Measurements from ENCODE around the gene OTUD5. TPM values are rescaled to one million over a fixed set of nuclear protein-coding genes. Genes with fewer than 3 reads are reported as not detected.
"Not testable (repeated sequence)": the region's sequence is repeated elsewhere in the genome, so short reads cannot be mapped to it uniquely, and the experiment has no call there.

Gene OTUD5, protein sequence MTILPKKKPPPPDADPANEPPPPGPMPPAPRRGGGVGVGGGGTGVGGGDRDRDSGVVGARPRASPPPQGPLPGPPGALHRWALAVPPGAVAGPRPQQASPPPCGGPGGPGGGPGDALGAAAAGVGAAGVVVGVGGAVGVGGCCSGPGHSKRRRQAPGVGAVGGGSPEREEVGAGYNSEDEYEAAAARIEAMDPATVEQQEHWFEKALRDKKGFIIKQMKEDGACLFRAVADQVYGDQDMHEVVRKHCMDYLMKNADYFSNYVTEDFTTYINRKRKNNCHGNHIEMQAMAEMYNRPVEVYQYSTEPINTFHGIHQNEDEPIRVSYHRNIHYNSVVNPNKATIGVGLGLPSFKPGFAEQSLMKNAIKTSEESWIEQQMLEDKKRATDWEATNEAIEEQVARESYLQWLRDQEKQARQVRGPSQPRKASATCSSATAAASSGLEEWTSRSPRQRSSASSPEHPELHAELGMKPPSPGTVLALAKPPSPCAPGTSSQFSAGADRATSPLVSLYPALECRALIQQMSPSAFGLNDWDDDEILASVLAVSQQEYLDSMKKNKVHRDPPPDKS
- 55.5 TPM for total RNA-seq

DNA sequence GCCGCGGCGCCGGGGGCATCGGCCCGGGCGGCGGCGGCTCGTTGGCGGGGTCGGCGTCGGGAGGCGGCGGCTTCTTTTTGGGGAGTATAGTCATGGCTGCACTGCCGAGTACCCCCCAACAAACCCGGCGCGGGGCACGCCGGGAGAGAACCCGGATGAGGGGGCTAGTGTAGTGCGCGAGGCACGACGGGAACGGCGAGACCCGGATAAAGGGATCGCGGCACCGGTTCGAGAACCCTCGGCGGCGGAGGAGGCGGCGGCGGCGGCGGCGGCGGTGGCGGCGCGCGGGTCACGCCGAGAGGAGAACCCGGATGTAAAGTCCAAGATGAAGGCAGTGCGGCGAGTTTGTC lies at the start of gene OTUD5:
OTUD5 (minus strand) TSS at position 131 of the 350 bp plus-strand sequence; CDS start at position 94, 37 bp downstream.
- no peak for DNase-seq (ENCODE audit: low read depth in 2 of 3, low spot score in 2 of 3)

- DNase-seq (ENCODE audit: low read depth in 2 of 3, low spot score in 2 of 3) = no peak
Measured at GRCh38 chrX:49003696-49004095, 46.3 kb upstream of the OTUD5 start.

GRCh38 chrX:49002091-49002935 lies 44.9 kb upstream of the OTUD5 start, which contains the start of gene GRIPAP1:
GRIPAP1 (minus strand) TSS chrX:49002264; CDS start chrX:49002229, 35 bp downstream.
- peak; percentile 82 to 95 (median 90) for DNase-seq (ENCODE audit: low read depth in 2 of 3, low spot score in 2 of 3)

- DNase-seq (ENCODE audit: low read depth in 2 of 3, low spot score in 2 of 3) = peak in 2 of 3 donors; percentile 84 to 90
Measured at GRCh38 chrX:49001521-49002090, 44.2 kb upstream of the OTUD5 start.

DNA sequence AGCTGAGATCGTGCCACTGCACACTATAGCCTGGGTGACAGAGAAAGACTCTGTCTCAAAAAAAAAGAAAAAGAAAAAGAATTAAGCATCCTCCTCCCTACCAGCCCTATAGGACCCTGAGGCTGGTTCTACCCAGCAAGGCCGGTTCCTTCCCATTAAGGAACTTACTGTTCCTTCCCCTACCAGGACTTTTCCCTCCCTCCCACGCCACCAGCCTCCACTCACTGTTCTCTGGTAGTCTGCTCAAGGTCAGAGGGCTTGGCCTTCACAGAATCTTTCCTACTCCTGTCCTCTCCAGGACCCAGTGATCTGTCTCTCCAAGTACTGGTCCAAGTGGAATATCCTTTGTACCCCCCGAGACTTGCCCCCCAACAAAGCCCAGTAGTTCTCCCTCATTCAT lies 43.2 kb upstream of the OTUD5 start:
- DNase-seq (ENCODE audit: low read depth in 2 of 3, low spot score in 2 of 3) = no peak

GRCh38 chrX:48999030-48999429 lies 41.6 kb upstream of the OTUD5 start:
- DNase-seq (ENCODE audit: low read depth in 2 of 3, low spot score in 2 of 3) = no peak

- no peak for DNase-seq (ENCODE audit: low read depth in 2 of 3, low spot score in 2 of 3)
Measured at GRCh38 chrX:48998391-48998790, 41.0 kb upstream of the OTUD5 start.

- no peak for DNase-seq (ENCODE audit: low read depth in 2 of 3, low spot score in 2 of 3)
Measured at GRCh38 chrX:48997865-48998264, 40.5 kb upstream of the OTUD5 start.

GRCh38 chrX:48997455-48997854 lies 40.0 kb upstream of the OTUD5 start:
- DNase-seq (ENCODE audit: low read depth in 2 of 3, low spot score in 2 of 3) = no peak

GRCh38 chrX:48996969-48997368 lies 39.6 kb upstream of the OTUD5 start:
- DNase-seq (ENCODE audit: low read depth in 2 of 3, low spot score in 2 of 3) = no peak

- no peak for DNase-seq (ENCODE audit: low read depth in 2 of 3, low spot score in 2 of 3)
Measured at GRCh38 chrX:48992341-48992740, 34.9 kb upstream of the OTUD5 start.

DNA sequence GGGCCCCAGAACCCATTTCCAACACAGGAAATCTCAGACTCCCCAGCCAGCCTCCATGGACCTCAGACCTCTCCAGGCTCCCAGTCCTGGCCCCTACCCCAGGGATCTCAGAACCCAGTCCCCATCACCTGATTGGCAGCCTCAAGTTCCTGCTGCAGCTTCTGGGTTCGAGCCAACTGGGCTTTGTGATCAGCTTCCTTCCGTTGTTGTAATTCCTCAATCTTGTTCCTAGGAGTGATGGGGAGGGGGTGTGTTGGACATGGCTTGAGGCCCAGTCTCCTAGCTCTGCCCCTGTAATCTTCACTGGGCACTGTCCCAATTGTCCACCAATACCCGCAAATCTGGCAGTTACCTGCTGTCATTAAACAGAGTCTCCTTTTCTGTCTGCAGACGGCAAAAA lies 32.1 kb upstream of the OTUD5 start:
- no peak for DNase-seq (ENCODE audit: low read depth in 2 of 3, low spot score in 2 of 3)

DNA sequence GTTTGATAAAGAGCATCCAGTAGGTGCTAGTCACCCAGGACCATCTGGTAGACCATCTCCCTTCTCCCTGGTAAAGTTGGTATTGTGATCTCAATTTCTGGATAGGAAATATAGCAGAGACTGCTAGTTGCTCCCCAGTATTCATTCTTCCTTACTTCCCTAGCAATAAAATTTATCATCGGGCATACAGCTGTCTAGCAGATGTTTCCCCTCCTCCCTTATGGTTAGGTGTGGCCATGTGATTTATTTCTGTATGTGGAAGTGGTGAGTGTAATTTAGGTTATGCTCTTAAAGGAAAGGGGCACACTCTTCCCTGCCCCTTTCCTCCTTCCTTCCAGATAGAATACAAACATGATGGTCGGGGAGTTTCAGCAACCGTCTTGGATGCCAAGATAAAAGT lies 26.5 kb upstream of the OTUD5 start:
- DNase-seq (ENCODE audit: low read depth in 2 of 3, low spot score in 2 of 3) = no peak

DNA sequence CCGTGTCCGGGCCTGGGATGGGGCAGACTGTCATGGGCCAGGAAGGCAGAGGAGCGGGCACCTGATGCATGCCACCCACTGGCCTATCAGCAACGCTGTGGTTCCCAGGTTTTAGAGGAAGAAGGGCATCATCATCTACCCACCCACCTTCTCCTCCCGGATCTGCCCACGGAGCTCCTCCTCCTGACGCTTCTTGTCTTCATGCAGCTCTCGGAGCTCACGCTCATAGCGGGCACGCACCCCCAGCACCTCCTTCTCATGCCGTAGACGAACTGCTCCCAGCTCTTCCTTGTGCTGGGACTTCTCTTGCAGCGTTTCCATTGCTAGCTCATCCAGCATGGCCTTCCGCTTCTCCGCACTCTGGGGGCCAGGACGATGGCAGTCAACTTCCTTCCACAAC lies 25.7 kb upstream of the OTUD5 start:
- no peak for DNase-seq (ENCODE audit: low read depth in 2 of 3, low spot score in 2 of 3)

DNA sequence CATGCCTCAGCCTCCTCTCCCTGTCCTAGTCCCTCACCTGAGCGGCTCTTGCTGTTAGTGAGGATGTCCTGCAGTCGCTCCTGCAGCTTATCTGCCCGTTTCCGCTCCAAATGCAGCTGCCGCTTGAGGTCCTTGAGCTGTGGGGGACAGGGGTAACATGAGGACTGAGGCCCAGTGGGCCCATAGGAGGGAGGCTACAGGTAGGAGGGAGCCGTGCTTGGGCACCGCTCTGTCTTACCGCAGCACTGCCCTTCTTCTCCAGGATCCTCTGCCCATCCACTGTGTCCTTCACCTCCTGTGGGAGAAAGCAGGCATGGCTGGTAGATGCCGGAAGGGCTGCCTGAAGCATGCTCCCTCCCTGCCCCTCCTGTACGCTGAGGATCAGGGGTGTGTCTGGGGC lies 23.8 kb upstream of the OTUD5 start:
- DNase-seq (ENCODE audit: low read depth in 2 of 3, low spot score in 2 of 3) = no peak

GRCh38 chrX:48980341-48980740 lies 22.9 kb upstream of the OTUD5 start:
- not testable (repeated sequence) for DNase-seq (ENCODE audit: low read depth in 2 of 3, low spot score in 2 of 3)

- no peak for DNase-seq (ENCODE audit: low read depth in 2 of 3, low spot score in 2 of 3)
Measured at GRCh38 chrX:48978226-48978625, 20.8 kb upstream of the OTUD5 start.

- peak in 2 of 3 donors; percentile 11 to 35 for DNase-seq (ENCODE audit: low read depth in 2 of 3, low spot score in 2 of 3)
Measured at GRCh38 chrX:48976086-48976485, 18.7 kb upstream of the OTUD5 start.

GRCh38 chrX:48975541-48975940 lies 18.1 kb upstream of the OTUD5 start:
- DNase-seq (ENCODE audit: low read depth in 2 of 3, low spot score in 2 of 3) = no peak

DNA sequence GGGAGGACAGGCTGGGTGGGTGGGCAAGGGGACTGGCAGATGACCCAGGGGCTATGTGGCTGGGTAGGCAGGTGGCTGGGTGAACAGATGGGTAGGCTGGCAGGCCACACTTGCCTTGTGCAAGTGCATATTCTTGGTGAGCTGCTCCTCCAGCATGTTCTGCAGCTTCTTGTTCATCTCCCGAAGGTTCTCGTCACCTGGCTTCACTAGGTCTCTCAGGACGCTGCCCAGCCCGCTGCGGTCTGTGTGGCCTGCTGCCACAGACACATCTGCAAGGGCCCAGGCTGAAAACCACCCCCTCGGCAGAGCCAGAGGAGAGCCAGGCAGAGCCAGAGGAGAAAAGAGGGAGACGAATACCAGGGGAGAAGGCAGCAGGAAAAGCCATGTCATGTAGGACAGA lies 17.6 kb upstream of the OTUD5 start:
- no peak for DNase-seq (ENCODE audit: low read depth in 2 of 3, low spot score in 2 of 3)

DNA sequence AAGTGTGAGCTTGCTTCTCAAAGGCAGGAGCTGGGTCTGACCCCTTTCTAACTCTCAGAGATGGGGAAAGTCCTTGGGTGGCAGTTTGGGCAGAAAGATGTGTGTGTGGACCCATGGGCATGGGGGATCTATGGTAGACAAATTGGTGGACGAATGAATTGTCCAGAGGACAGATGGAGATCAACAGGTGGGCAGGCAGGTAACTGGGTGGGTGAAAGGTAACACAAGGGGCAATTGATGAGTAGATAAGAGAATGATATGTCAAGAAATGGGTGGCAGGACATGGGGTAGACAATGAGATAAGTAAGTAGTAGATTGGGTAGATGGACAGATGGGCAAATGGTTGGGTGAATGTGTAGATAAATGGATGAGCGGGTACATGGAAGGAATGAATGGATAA lies 17.2 kb upstream of the OTUD5 start:
- no peak for DNase-seq (ENCODE audit: low read depth in 2 of 3, low spot score in 2 of 3)

Data from hematopoietic multipotent progenitor cell (in vitro differentiated cells).